A673 (cell line): ENCODE data around the gene C6orf62. TPM values are rescaled to one million over a fixed set of nuclear protein-coding genes. Genes with fewer than 3 reads are reported as not detected.
"Not testable (repeated sequence)": the region's sequence is repeated elsewhere in the genome, so short reads cannot be mapped to it uniquely, and the experiment has no call there.

Experiments
- BruUV-seq: library from RNA; stranded (reverse); fragments of 400-500 nt; replicated peaks from 2 replicates; lab custom pipeline; 2021; lab: Mats Ljungman, UMichigan
- CTCF ChIA-PET: fragments of 300-600 bp; sonication (Branson Sonifier 250); formaldehyde crosslinking; loops from one replicate; lab custom pipeline; 2022; ENCODE audit warnings: antibody characterized with exemption; lab: Charles Lee
- POLR2A ChIA-PET: fragments of 300-600 bp; sonication (Branson Sonifier 250); formaldehyde crosslinking; loops from one replicate; lab custom pipeline; 2022; ENCODE audit warnings: antibody characterized with exemption; ENCODE audit not compliant: low non-redundant PET; lab: Charles Lee
- DNase-seq: peaks from one replicate; pipeline ENCODE4 v3.0.0-alpha.2; 2015; ENCODE audit warnings: low spot score
- H3K27ac ChIP-seq: fragments of 200-600 bp; sonication (generic); 2 replicates; pipeline ENCODE4 v1.5.1; 2016; ENCODE audit warnings: mixed run types, low read depth, mild to moderate bottlenecking, mixed read lengths, antibody characterized with exemption, low read length; ENCODE audit not compliant: poor library complexity, severe bottlenecking
- H3K27me3 ChIP-seq: fragments of 200-600 bp; sonication (generic); replicated peaks from 2 replicates; pipeline ENCODE4 v1.6.1; 2017; ENCODE audit warnings: mixed run types, low read depth, mild to moderate bottlenecking, mixed read lengths, antibody characterized with exemption, low read length; ENCODE audit not compliant: insufficient read depth, poor library complexity
- H3K36me3 ChIP-seq: fragments of 200-600 bp; sonication (generic); 2 replicates; pipeline ENCODE4 v1.6.1; 2016; ENCODE audit warnings: mixed run types, mild to moderate bottlenecking, mixed read lengths, antibody characterized with exemption, low read length; ENCODE audit not compliant: insufficient read depth, poor library complexity, severe bottlenecking
- H3K4me1 ChIP-seq: fragments of 200-600 bp; sonication (generic); 2 replicates; pipeline ENCODE4 v1.6.1; 2017; ENCODE audit warnings: mixed run types, mild to moderate bottlenecking, mixed read lengths, antibody characterized with exemption, low read length; ENCODE audit not compliant: insufficient read depth, poor library complexity, severe bottlenecking
- H3K4me3 ChIP-seq: fragments of 200-600 bp; sonication (generic); 2 replicates; pipeline ENCODE4 v1.5.1; 2016; ENCODE audit warnings: low read depth, mixed run types, mild to moderate bottlenecking, mixed read lengths, low read length; ENCODE audit not compliant: poor library complexity, severe bottlenecking
- H3K9me3 ChIP-seq: fragments of 200-600 bp; sonication (generic); 2 replicates; pipeline ENCODE4 v1.6.1; 2016; ENCODE audit warnings: mixed run types, low read depth, mild to moderate bottlenecking, mixed read lengths, antibody characterized with exemption, low read length; ENCODE audit not compliant: poor library complexity, severe bottlenecking
- CTCF ChIP-seq: fragments of 300-800, 200-600 bp; sonication (generic); conservative IDR thresholded peaks from 2 replicates; pipeline ENCODE4 v1.5.1; 2017; ENCODE audit warnings: low read depth, mild to moderate bottlenecking, antibody characterized with exemption, low read length, moderate library complexity, mixed read lengths
- EZH2 ChIP-seq: fragments of 200-600 bp; sonication (generic); IDR thresholded peaks from 2 replicates; pipeline ENCODE4 v1.6.1; 2017; ENCODE audit warnings: borderline replicate concordance, low read depth, mild to moderate bottlenecking, mixed read lengths, antibody characterized with exemption, low read length; ENCODE audit not compliant: poor library complexity, severe bottlenecking
- intact Hi-C: fragments of 100-400 bp; cut with micrococcal nuclease; formaldehyde crosslinking; loops from one replicate; pipeline ENCODE4 v1.10.0; 2022; ENCODE audit not compliant: unreplicated experiment
- total RNA-seq: library from RNA; stranded (reverse); gene quantifications from 2 replicates; pipeline ENCODE4 v1.2.3, GENCODE V29; 2021

Gene C6orf62
- total RNA-seq, 1 experiment from 2014 or later: 107 TPM

GRCh38 chr6:24734166-24734565, 15.2 kb upstream of the C6orf62 start:
- DNase-seq: no peak
- Histone ChIP-seq H3K27me3 (no peaks in the 10 kb centered on the region), H3K9me3 (peaks cover 11% of the 10 kb centered on the region), H3K4me1 (no peaks in the 10 kb centered on the region), H3K4me3 (no peak overlapping the region), H3K27ac (no peak overlapping the region), H3K36me3 (no peaks in the 10 kb centered on the region)
- no TSS peak for BruUV-seq
- TF ChIP-seq CTCF: no peak
- no peak for TF ChIP-seq EZH2
- intact Hi-C loops: no loop called here
- POLR2A ChIA-PET: no interaction called here
- CTCF ChIA-PET: no interaction called here

GRCh38 chr6:24731456-24732134, 12.6 kb upstream of the C6orf62 start:
- H3K27me3 ChIP-seq, CTCF ChIA-PET, BruUV-seq, POLR2A ChIA-PET, DNase-seq, H3K36me3 ChIP-seq, H3K4me1 ChIP-seq, H3K27ac ChIP-seq, intact Hi-C loops, H3K4me3 ChIP-seq: not testable (repeated sequence)
- peaks cover 11% of the 10 kb centered on the region for H3K9me3 ChIP-seq

- POLR2A ChIA-PET, H3K4me3 ChIP-seq, H3K36me3 ChIP-seq, H3K27me3 ChIP-seq, DNase-seq, intact Hi-C loops, H3K4me1 ChIP-seq, CTCF ChIA-PET, BruUV-seq, H3K27ac ChIP-seq: not testable (repeated sequence)
- peaks cover 11% of the 10 kb centered on the region for H3K9me3 ChIP-seq
These were observed 11.7 kb upstream of the C6orf62 start for GRCh38 chr6:24730653-24731052.

- no peak overlapping the region for H3K4me3 ChIP-seq
- TF ChIP-seq EZH2: no peak
- TF ChIP-seq CTCF: no peak
- POLR2A ChIA-PET: no interaction called here
- no peak overlapping the region for H3K27ac ChIP-seq
- peaks cover 5% of the 10 kb centered on the region for H3K4me1 ChIP-seq
- no peak for DNase-seq
- intact Hi-C loops: no loop called here
- CTCF ChIA-PET: no interaction called here
- BruUV-seq: no TSS peak
- no peaks in the 10 kb centered on the region for H3K36me3 ChIP-seq
- no peaks in the 10 kb centered on the region for H3K9me3 ChIP-seq
- no peaks in the 10 kb centered on the region for H3K27me3 ChIP-seq
These were observed 4.3 kb upstream of the C6orf62 start for GRCh38 chr6:24723270-24723669.
